HG03439 (cell line): ENCODE data around the gene OSTM1.

Source experiments
- ATAC-seq: cut with Tn5 transposase; IDR thresholded peaks from one replicate; pipeline ENCODE4 v1.9.1; 2021; ENCODE audit warnings: mild to moderate bottlenecking, moderate library complexity; ENCODE audit not compliant: unreplicated experiment

The OSTM1 gene

DNA sequence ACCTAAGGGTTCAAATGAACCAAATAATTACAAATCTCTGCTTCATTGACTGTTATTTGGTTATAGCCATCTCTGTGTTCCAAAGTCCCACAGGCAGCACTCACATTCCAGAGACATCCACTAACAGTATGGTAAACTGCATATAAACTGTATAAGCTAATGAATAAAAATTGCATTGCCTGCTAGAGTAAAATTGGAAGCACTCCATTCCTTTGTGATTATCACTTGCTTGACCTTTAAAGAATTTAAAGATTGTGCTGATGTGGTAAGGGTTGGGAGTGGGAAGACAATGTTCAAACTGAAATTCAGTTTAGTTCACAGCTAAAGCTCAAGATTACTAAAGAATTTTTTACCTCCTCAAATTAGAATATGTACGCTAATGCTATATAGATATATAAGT lies 31.0 kb upstream of the OSTM1 start:
- no peak for ATAC-seq

GRCh38 chr6:108102965-108103364 lies 28.4 kb upstream of the OSTM1 start:
- no peak for ATAC-seq

- ATAC-seq: no peak
Measured at GRCh38 chr6:108100003-108100402, 25.5 kb upstream of the OSTM1 start.

- no peak for ATAC-seq
Measured at GRCh38 chr6:108097882-108098281, 23.3 kb upstream of the OSTM1 start.

- ATAC-seq: no peak
Measured at GRCh38 chr6:108093781-108094300, 19.3 kb upstream of the OSTM1 start.

GRCh38 chr6:108091288-108091687 lies 16.7 kb upstream of the OSTM1 start:
- ATAC-seq: no peak

DNA sequence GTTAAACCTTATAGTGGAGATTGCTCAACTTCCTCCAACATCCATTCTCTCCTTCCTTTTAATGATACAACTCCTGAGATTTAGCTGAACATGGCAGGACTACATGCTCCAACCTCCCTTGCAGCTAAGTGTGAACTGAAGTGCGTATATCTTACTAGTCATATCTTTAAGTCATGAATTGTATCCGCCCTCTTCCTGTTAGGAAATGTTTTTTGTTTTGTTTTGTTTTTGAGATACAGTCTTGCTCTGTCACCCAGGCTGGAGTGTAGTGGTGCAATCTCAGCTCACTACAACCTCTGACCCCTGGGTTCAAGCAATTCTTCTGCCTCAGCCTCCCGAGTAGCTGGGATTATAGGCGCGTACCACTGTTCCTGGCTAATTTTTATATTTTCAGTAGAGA lies 8.8 kb upstream of the OSTM1 start:
- ATAC-seq: no peak

GRCh38 chr6:108082539-108082938 lies 8.0 kb upstream of the OSTM1 start:
- no peak for ATAC-seq

GRCh38 chr6:108080010-108080780 lies 5.7 kb upstream of the OSTM1 start:
- no peak for ATAC-seq

DNA sequence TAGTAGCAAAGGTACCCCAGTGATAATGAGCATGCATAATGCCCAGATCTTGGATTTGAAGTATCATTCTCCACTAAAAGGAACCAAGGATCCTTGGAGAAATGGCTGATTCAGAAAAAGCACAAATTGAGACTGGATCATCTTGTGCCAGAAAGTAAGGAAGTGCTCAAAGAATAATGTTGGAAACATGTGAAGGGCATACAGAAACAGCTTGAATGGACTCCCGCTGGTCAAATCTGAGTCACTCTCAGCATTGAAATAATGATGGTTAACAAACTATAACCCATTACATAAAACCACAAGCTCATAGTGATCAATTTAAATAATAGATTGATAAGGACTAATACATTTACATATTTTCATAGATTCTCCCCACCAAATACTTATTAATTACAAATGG lies 3.6 kb upstream of the OSTM1 start:
- no peak for ATAC-seq

- ATAC-seq: peak; percentile 41
Measured at GRCh38 chr6:108074057-108074358, 533 bp downstream of the OSTM1 start.

GRCh38 chr6:108071736-108072276 lies 2.7 kb downstream of the OSTM1 start:
- no peak for ATAC-seq

- no peak for ATAC-seq
Measured at GRCh38 chr6:108068618-108069017, 5.9 kb downstream of the OSTM1 start.

GRCh38 chr6:108068182-108068581 lies 6.4 kb downstream of the OSTM1 start:
- ATAC-seq: no peak

DNA sequence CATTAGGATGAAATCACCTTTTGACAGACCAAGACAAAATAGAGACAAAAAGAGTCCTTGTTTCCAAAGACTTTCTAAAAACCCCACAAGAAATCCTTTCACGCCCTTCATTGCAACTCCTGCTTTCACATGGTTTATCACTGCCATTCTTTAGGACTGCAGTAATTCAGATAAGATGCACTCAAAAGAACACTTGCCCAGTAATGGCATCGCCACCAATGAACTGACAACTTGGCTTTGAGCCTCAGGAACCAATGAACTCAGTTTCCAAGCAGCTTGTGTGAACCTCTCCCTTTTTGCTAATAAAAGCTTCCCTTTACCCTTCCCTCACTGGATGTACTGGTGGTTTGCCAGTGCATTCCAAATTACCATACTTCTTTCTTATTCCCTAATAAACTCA lies 21.8 kb downstream of the OSTM1 start:
- ATAC-seq: no peak

DNA sequence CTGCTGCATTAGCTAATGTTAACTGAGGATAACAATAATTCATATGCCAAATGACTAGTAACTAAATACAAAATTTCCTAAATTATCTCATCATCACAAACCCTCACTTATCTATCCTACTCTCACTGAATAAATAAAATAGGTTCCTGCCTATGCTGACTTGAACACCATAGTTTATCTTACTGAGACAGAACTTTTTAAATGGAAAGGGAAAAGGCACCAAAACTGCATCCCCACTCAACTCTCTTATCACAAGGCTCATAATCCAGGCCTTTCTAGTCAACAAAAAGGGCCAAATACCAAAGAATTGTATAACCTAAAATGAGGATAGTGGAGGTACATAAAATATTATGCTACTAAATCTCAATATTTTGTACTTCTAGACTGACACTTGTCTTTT lies 23.1 kb downstream of the OSTM1 start:
- no peak for ATAC-seq

- no peak for ATAC-seq
Measured at GRCh38 chr6:108039681-108040080, 34.9 kb downstream of the OSTM1 start.

GRCh38 chr6:108036884-108037283 lies 37.7 kb downstream of the OSTM1 start:
- no peak for ATAC-seq

- no peak for ATAC-seq
Measured at GRCh38 chr6:108031968-108032367, 42.6 kb downstream of the OSTM1 start.

DNA sequence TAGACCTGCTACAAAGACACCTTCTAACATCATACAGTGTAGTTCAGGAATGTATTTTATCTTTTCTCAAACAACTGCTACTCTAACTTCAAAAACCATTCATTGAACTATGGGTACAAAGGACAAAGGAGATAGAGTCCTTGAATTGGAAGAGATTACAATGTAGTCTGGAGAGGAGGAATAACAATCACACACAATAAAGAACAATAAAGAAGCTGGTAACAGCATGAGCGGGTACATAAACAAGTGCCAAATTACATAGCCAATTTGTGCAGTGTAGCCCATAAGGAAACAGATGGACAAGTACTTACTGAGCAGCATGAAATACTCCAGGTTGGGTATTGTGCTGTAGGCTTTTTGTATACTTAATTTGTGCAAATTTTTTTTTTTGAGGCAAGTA lies 44.3 kb downstream of the OSTM1 start:
- ATAC-seq: no peak

DNA sequence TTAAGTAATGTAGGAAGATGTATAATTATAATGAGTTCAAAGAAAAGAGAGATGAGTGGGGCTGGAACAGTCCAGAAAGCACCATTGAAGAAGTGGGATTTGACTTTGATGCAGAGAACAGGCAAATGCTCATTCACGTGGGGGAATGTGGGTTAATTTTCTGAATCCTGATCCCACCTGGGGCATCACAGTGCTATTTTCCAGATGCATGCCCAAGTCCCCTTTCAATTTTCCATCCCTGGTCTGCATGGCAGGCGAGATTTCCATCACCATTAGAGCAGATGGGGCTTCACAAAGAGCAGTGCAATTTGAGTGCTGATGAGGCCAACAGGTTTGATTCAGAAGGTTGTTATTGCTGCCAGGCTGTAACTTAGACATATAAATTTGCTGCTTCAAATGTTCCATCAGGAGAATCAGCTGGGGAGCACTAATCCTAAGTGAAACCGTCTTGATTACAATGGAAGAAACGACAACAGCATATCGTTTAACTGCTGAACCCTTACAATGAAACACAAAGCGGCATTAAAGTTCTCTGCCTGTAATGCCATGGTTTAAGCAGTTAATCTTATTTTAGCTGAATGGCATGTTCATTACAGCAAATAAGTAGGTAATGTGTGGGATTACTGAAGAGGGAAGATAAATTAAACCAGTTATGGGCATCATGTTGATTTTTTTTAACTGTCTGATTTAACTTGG lies 45.2 kb downstream of the OSTM1 start:
- ATAC-seq: no peak

DNA sequence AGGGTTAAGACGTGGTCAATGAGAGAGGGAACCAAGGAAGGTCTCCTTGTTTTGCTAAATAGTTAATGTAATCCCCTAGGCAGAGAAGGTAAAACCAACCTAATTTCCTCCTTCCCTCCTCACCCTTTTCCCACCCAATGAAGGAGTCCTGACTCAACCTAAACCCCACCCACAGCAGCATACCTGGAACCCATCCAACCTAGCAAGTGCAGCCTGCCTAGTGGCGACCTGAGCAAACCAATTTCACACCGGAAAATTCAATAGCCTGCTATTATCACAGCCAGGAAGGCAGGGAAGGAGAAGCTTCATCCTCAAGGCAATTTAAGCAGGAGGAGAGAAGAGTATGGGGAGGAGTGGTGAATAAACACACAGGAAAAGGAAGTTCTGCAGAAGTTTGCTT lies 46.9 kb downstream of the OSTM1 start:
- no peak for ATAC-seq
